OCI-LY1 (cell line): ENCODE data around the gene TNFSF15.

ENCODE experiments used
- CTCF ChIP-seq: fragments of 200-600 bp; sonication (generic), shearing (Covaris generic); IDR thresholded peaks from 2 replicates; pipeline ENCODE4 v1.5.1; 2017; ENCODE audit warnings: mild to moderate bottlenecking, antibody characterized with exemption, low read length, moderate library complexity, mixed read lengths
- EZH2 ChIP-seq: fragments of 200-600 bp; sonication (generic), shearing (Covaris generic); IDR thresholded peaks from 2 replicates; pipeline ENCODE4 v1.8.0; 2017; ENCODE audit warnings: borderline replicate concordance, mixed run types, mild to moderate bottlenecking, antibody characterized with exemption, low read length, moderate library complexity, mixed read lengths

- TF ChIP-seq EZH2 (no peak), CTCF (no peak)
These were observed 43.6 kb upstream of the TNFSF15 start for GRCh38 chr9:114849450-114849849.
